IPS-15b (cell line): ENCODE measurements around the gene NFIA.

Experiments used
- H3K27me3 ChIP-seq: one replicate; pipeline ENCODE4 v1.6.1; 2013; ENCODE audit warnings: low read length; ENCODE audit not compliant: control insufficient read depth, insufficient read depth
- H3K36me3 ChIP-seq: one replicate; pipeline ENCODE4 v1.6.1; 2013; ENCODE audit warnings: low read length; ENCODE audit not compliant: control insufficient read depth, insufficient read depth
- H3K4me1 ChIP-seq: one replicate; pipeline ENCODE4 v1.6.1; 2013; ENCODE audit warnings: mild to moderate bottlenecking, low read length; ENCODE audit not compliant: control insufficient read depth, insufficient read depth
- H3K4me3 ChIP-seq: one replicate; pipeline ENCODE4 v1.5.1; 2013; ENCODE audit warnings: low read depth, low read length
- H3K9ac ChIP-seq: one replicate; pipeline ENCODE4 v1.6.1; 2013; ENCODE audit warnings: low read depth, mild to moderate bottlenecking, low read length
- H3K9me3 ChIP-seq: one replicate; pipeline ENCODE4 v1.6.1; 2013; ENCODE audit warnings: mild to moderate bottlenecking, low read length; ENCODE audit not compliant: control insufficient read depth, insufficient read depth

Gene NFIA

GRCh38 chr1:61260171-61260570, 177.8 kb downstream of the NFIA start:
- Histone ChIP-seq H3K9me3 (no peaks in the 10 kb centered on the region), H3K4me1 (peaks cover 2% of the 10 kb centered on the region), H3K27me3 (no peaks in the 10 kb centered on the region), H3K36me3 (no peaks in the 10 kb centered on the region), H3K4me3 (no peak overlapping the region), H3K9ac (no peak overlapping the region)

- no peaks in the 10 kb centered on the region for H3K36me3 ChIP-seq
- H3K9ac ChIP-seq: no peak overlapping the region
- H3K9me3 ChIP-seq: no peaks in the 10 kb centered on the region
Observed at GRCh38 chr1:61261595-61261994, 179.2 kb downstream of the NFIA start.

GRCh38 chr1:61263905-61264824, 181.8 kb downstream of the NFIA start:
- Histone ChIP-seq H3K4me1 (peaks cover 5% of the 10 kb centered on the region), H3K9ac (no peak overlapping the region), H3K27me3 (no peaks in the 10 kb centered on the region), H3K9me3 (no peaks in the 10 kb centered on the region), H3K4me3 (no peak overlapping the region), H3K36me3 (no peaks in the 10 kb centered on the region)

More at GRCh38 chr1:61261595-61261994, 179.2 kb downstream of the NFIA start:
- Histone ChIP-seq H3K4me3 (no peak overlapping the region), H3K27me3 (no peaks in the 10 kb centered on the region), H3K4me1 (peaks cover 2% of the 10 kb centered on the region)

GRCh38 chr1:61264825-61265242, 182.5 kb downstream of the NFIA start:
- Histone ChIP-seq H3K4me3 (no peak overlapping the region), H3K4me1 (peaks cover 7% of the 10 kb centered on the region), H3K36me3 (no peaks in the 10 kb centered on the region), H3K9ac (no peak overlapping the region), H3K9me3 (no peaks in the 10 kb centered on the region), H3K27me3 (no peaks in the 10 kb centered on the region)

- H3K9me3 ChIP-seq: no peaks in the 10 kb centered on the region
- no peaks in the 10 kb centered on the region for H3K27me3 ChIP-seq
- H3K9ac ChIP-seq: no peak overlapping the region
- no peaks in the 10 kb centered on the region for H3K36me3 ChIP-seq
- H3K4me1 ChIP-seq: peaks cover 5% of the 10 kb centered on the region
- H3K4me3 ChIP-seq: no peak overlapping the region
Observed at GRCh38 chr1:61265665-61266064, 183.3 kb downstream of the NFIA start.

GRCh38 chr1:61266738-61267137, 184.4 kb downstream of the NFIA start:
- Histone ChIP-seq H3K4me3 (no peak overlapping the region), H3K36me3 (no peaks in the 10 kb centered on the region), H3K4me1 (peaks cover 5% of the 10 kb centered on the region), H3K27me3 (no peaks in the 10 kb centered on the region), H3K9ac (no peak overlapping the region), H3K9me3 (no peaks in the 10 kb centered on the region)

GRCh38 chr1:61268546-61269240, 186.3 kb downstream of the NFIA start:
- Histone ChIP-seq H3K36me3 (no peaks in the 10 kb centered on the region), H3K9ac (no peak overlapping the region), H3K4me1 (peaks cover 5% of the 10 kb centered on the region), H3K4me3 (no peak overlapping the region), H3K27me3 (no peaks in the 10 kb centered on the region), H3K9me3 (no peaks in the 10 kb centered on the region)

- H3K9ac ChIP-seq: no peak overlapping the region
- H3K36me3 ChIP-seq: no peaks in the 10 kb centered on the region
- H3K9me3 ChIP-seq: no peaks in the 10 kb centered on the region
- H3K27me3 ChIP-seq: no peaks in the 10 kb centered on the region
- no peak overlapping the region for H3K4me3 ChIP-seq
- H3K4me1 ChIP-seq: peaks cover 5% of the 10 kb centered on the region
Observed at GRCh38 chr1:61269602-61270001, 187.2 kb downstream of the NFIA start.

GRCh38 chr1:61270107-61270506, 187.7 kb downstream of the NFIA start:
- Histone ChIP-seq H3K36me3 (no peaks in the 10 kb centered on the region), H3K9me3 (no peaks in the 10 kb centered on the region), H3K4me1 (peaks cover 5% of the 10 kb centered on the region), H3K27me3 (no peaks in the 10 kb centered on the region), H3K9ac (no peak overlapping the region), H3K4me3 (no peak overlapping the region)

GRCh38 chr1:61270761-61271411, 188.5 kb downstream of the NFIA start:
- no peaks in the 10 kb centered on the region for H3K36me3 ChIP-seq

GRCh38 chr1:61271412-61271789, 189.0 kb downstream of the NFIA start:
- H3K9ac ChIP-seq: no peak overlapping the region
- H3K4me3 ChIP-seq: no peak overlapping the region
- H3K36me3 ChIP-seq: no peaks in the 10 kb centered on the region
- H3K27me3 ChIP-seq: no peaks in the 10 kb centered on the region
- no peaks in the 10 kb centered on the region for H3K9me3 ChIP-seq
- H3K4me1 ChIP-seq: peaks cover 5% of the 10 kb centered on the region

More at GRCh38 chr1:61270761-61271411, 188.5 kb downstream of the NFIA start:
- H3K9ac ChIP-seq: no peak overlapping the region
- no peaks in the 10 kb centered on the region for H3K9me3 ChIP-seq
- no peaks in the 10 kb centered on the region for H3K27me3 ChIP-seq
- peaks cover 5% of the 10 kb centered on the region for H3K4me1 ChIP-seq
- H3K4me3 ChIP-seq: no peak overlapping the region
